GM23338 (cell line): Measurements from ENCODE around the gene ACOT13. TPM values are rescaled to one million over a fixed set of nuclear protein-coding genes. Genes with fewer than 3 reads are reported as not detected.
A peak's percentile ranks its signal among the peaks of the same experiment; 100 is the strongest.

Experiments
- ATAC-seq: fragments of 200-7000 bp; cut with Tn5 transposase; 3 replicates; pipeline ENCODE4 v1.9.1; 2020
- DNase-seq: peaks from one replicate; pipeline ENCODE4 v3.0.0-alpha.2; 2015; ENCODE audit warnings: low spot score
- H2AFZ ChIP-seq: fragments of 200-600 bp; sonication (generic); 2 replicates; pipeline ENCODE4 v1.8.0; 2016; ENCODE audit warnings: antibody characterized with exemption, mild to moderate bottlenecking, moderate library complexity
- H3F3A ChIP-seq: fragments of 200-600 bp; sonication (generic); replicated peaks from 2 replicates; pipeline ENCODE4 v1.8.0; 2017; ENCODE audit warnings: antibody characterized with exemption, mixed run types, low read depth
- H3K27ac ChIP-seq: fragments of 200-600 bp; sonication (generic); 2 replicates; pipeline ENCODE4 v1.6.1; 2016; ENCODE audit warnings: low read depth
- H3K27me3 ChIP-seq: fragments of 200-600 bp; sonication (generic); 2 replicates; pipeline ENCODE4 v1.8.0; 2016; ENCODE audit warnings: mild to moderate bottlenecking, mixed run types, moderate library complexity; ENCODE audit not compliant: insufficient read depth
- H3K36me3 ChIP-seq: fragments of 200-600 bp; sonication (generic); 2 replicates; pipeline ENCODE4 v1.8.0; 2016; ENCODE audit warnings: mild to moderate bottlenecking; ENCODE audit not compliant: insufficient read depth
- H3K4me1 ChIP-seq: fragments of 200-600 bp; sonication (generic); 2 replicates; pipeline ENCODE4 v1.8.0; 2016; ENCODE audit warnings: mild to moderate bottlenecking, moderate library complexity; ENCODE audit not compliant: insufficient read depth
- H3K4me2 ChIP-seq: fragments of 200-600 bp; sonication (generic); 2 replicates; pipeline ENCODE4 v1.7.1; 2017; ENCODE audit warnings: mixed run types
- H3K4me3 ChIP-seq: fragments of 200-600 bp; sonication (generic); 2 replicates; pipeline ENCODE4 v1.6.1; 2016; ENCODE audit warnings: mixed run types
- H3K79me2 ChIP-seq: fragments of 200-600 bp; sonication (generic); replicated peaks from 2 replicates; pipeline ENCODE4 v1.8.0; 2017; ENCODE audit warnings: mild to moderate bottlenecking; ENCODE audit not compliant: insufficient read depth
- H3K9me2 ChIP-seq: fragments of 200-600 bp; sonication (generic); 2 replicates; pipeline ENCODE4 v1.8.0; 2017; ENCODE audit not compliant: insufficient read depth
- H4K20me1 ChIP-seq: fragments of 200-600 bp; sonication (generic); replicated peaks from 2 replicates; pipeline ENCODE4 v1.8.0; 2017; ENCODE audit warnings: mild to moderate bottlenecking; ENCODE audit not compliant: insufficient read depth
- H3K27ac Mint-ChIP-seq: 2 replicates; pipeline ENCODE4 v1.8.0; 2020; ENCODE audit warnings: inconsistent platforms, mild to moderate bottlenecking, moderate library complexity, mixed read lengths
- H3K27me3 Mint-ChIP-seq: 3 replicates; pipeline ENCODE4 v1.8.0; 2022; ENCODE audit warnings: low read depth, mild to moderate bottlenecking, moderate library complexity, mixed read lengths, inconsistent platforms; ENCODE audit not compliant: insufficient read depth, poor library complexity
- H3K36me3 Mint-ChIP-seq: 3 replicates; pipeline ENCODE4 v1.8.0; 2021; ENCODE audit warnings: low read depth, mild to moderate bottlenecking, inconsistent platforms, moderate library complexity, mixed read lengths
- H3K4me1 Mint-ChIP-seq: 3 replicates; pipeline ENCODE4 v1.8.0; 2020; ENCODE audit warnings: mild to moderate bottlenecking, inconsistent platforms, mixed read lengths
- H3K4me3 Mint-ChIP-seq: 3 replicates; pipeline ENCODE4 v1.8.0; 2021; ENCODE audit warnings: moderate library complexity, mild to moderate bottlenecking, inconsistent platforms, mixed read lengths
- H3K9me3 Mint-ChIP-seq: 3 replicates; pipeline ENCODE4 v1.8.0; 2020; ENCODE audit warnings: moderate library complexity, mild to moderate bottlenecking, inconsistent platforms, mixed read lengths
- CREB1 ChIP-seq: fragments of 250-450 bp; sonication (Bioruptor Pico); IDR thresholded peaks from 2 replicates; pipeline ENCODE4 v1.5.0; 2020; ENCODE audit warnings: low read depth, mild to moderate bottlenecking, moderate library complexity
- EZH2 ChIP-seq: fragments of 200-600 bp; sonication (generic); IDR thresholded peaks from one replicate; pipeline ENCODE4 v1.8.0; 2017; ENCODE audit warnings: antibody characterized with exemption, mild to moderate bottlenecking, low read depth; ENCODE audit not compliant: unreplicated experiment
- EZH2phosphoT487 ChIP-seq: fragments of 200-600 bp; sonication (generic); IDR thresholded peaks from one replicate; pipeline ENCODE4 v1.8.1; 2018; ENCODE audit warnings: antibody characterized with exemption; ENCODE audit not compliant: unreplicated experiment
- JUNB ChIP-seq: IDR thresholded peaks from one replicate; pipeline ENCODE4 v1.6.1; 2016; ENCODE audit warnings: antibody characterized with exemption; ENCODE audit not compliant: unreplicated experiment
- NANOG ChIP-seq: IDR thresholded peaks from 2 replicates; pipeline ENCODE4 v1.6.1; 2016; ENCODE audit warnings: antibody characterized with exemption, borderline replicate concordance
- POLR2AphosphoS5 ChIP-seq: IDR thresholded peaks from 2 replicates; pipeline ENCODE4 v1.6.1; 2016; ENCODE audit warnings: antibody characterized with exemption, low read depth
- STAT1 ChIP-seq: IDR thresholded peaks from one replicate; pipeline ENCODE4 v1.6.1; 2016; ENCODE audit warnings: antibody characterized with exemption; ENCODE audit not compliant: unreplicated experiment
- ZNF114 ChIP-seq: fragments of 250-450 bp; sonication (Bioruptor Pico); IDR thresholded peaks from 2 replicates; pipeline ENCODE4 v1.5.0; 2020; ENCODE audit warnings: mild to moderate bottlenecking, moderate library complexity
- ZNF331 ChIP-seq: fragments of 250-450 bp; sonication (Bioruptor Pico); IDR thresholded peaks from 2 replicates; pipeline ENCODE4 v1.5.0; 2020; ENCODE audit warnings: low read depth, mild to moderate bottlenecking, moderate library complexity
- polyA plus RNA-seq: library from polyadenylated mRNA; unstranded; fragments of >200 nt; fragmentation: Nextera tagmentation; extraction: Ambion mirVana; gene quantifications from 2 replicates; pipeline ENCODE4 v1.2.1, GENCODE V29; 2016
- total RNA-seq: library from RNA; depleted of rRNA; stranded (reverse); fragments of >200 nt; shearing (Covaris generic); gene quantifications from 2 replicates; pipeline ENCODE4 v1.2.3, GENCODE V29; 2014
- TF ChIP-seq, protein P1 (sequence below): IDR thresholded peaks from 2 replicates; pipeline ENCODE4 v1.6.1; 2016; ENCODE audit warnings: antibody characterized with exemption
- TF ChIP-seq, protein P2 (sequence below), 2 experiments: fragments of 200-600 bp in 1 of 2; sonication (generic) in 1 of 2; conservative IDR thresholded peaks; 2 replicates each; pipeline versions ENCODE4 v1.5.1 to v1.6.1; 2016 to 2017; ENCODE audit warnings: antibody characterized with exemption in 2 of 2, low read depth in 2 of 2, mild to moderate bottlenecking in 2 of 2, moderate library complexity in 1 of 2
- TF ChIP-seq, protein P3 (sequence below): IDR thresholded peaks from one replicate; pipeline ENCODE4 v1.6.1; 2018; ENCODE audit warnings: antibody characterized with exemption; ENCODE audit not compliant: unreplicated experiment
- TF ChIP-seq, protein P4 (sequence below): fragments of 250-450 bp; sonication (Bioruptor Pico); IDR thresholded peaks from 2 replicates; pipeline ENCODE4 v1.5.0; 2020; ENCODE audit warnings: mild to moderate bottlenecking, moderate library complexity

ACOT13 gene
- total and polyA plus RNA-seq, 2 experiments from 2014 or later = 17.8 to 175 TPM

DNA sequence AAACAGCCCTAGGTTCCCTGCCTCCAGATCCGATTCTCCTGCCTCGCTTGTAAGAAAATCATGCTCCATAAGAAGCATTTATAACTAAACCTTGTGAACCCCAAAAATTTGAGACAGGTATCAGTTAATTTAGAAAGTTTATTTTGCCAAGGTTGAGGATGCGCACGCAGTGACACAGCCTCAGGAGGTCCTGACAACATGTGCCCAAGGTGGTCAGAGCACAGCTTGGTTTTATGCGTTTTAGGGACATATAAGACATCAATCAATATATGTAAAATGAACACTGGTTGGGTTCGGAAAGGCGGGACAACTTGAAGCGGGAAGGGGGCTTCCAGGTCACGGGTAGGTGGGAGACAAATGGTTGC, 2.1 kb downstream of the ACOT13 start:
- Histone ChIP-seq H3K9me2 (no peaks in the 10 kb centered on the region), H3K79me2 (peaks cover 50% of the 10 kb centered on the region), H3K4me3 (no peak overlapping the region), H3F3A (no peaks in the 10 kb centered on the region), H4K20me1 (no peaks in the 10 kb centered on the region), H3K4me2 (no peak overlapping the region), H3K27ac (no peak overlapping the region), H3K4me1 (0 out of 2 replicates have a peak, but pooled peaks cover 12% of the 10 kb centered on the region), H3K27me3 (no peaks in the 10 kb centered on the region), H2AFZ (no peak overlapping the region), H3K36me3 (peaks cover 44% of the 10 kb centered on the region)
- H3K36me3 Mint-ChIP-seq = peaks cover 85% of the 10 kb centered on the region
- H3K4me3 Mint-ChIP-seq = peak overlapping the region; percentile 13; the same call in 1 of the 3 replicates
- H3K27me3 Mint-ChIP-seq = peaks cover 21% of the 10 kb centered on the region
- no peak overlapping the region for H3K27ac Mint-ChIP-seq
- DNase-seq (no peak), ATAC-seq (no peak)
- TF ChIP-seq, protein P1, sequence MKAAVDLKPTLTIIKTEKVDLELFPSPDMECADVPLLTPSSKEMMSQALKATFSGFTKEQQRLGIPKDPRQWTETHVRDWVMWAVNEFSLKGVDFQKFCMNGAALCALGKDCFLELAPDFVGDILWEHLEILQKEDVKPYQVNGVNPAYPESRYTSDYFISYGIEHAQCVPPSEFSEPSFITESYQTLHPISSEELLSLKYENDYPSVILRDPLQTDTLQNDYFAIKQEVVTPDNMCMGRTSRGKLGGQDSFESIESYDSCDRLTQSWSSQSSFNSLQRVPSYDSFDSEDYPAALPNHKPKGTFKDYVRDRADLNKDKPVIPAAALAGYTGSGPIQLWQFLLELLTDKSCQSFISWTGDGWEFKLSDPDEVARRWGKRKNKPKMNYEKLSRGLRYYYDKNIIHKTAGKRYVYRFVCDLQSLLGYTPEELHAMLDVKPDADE = no peak
- TF ChIP-seq EZH2phosphoT487 = no peak
- TF ChIP-seq, protein P2, sequence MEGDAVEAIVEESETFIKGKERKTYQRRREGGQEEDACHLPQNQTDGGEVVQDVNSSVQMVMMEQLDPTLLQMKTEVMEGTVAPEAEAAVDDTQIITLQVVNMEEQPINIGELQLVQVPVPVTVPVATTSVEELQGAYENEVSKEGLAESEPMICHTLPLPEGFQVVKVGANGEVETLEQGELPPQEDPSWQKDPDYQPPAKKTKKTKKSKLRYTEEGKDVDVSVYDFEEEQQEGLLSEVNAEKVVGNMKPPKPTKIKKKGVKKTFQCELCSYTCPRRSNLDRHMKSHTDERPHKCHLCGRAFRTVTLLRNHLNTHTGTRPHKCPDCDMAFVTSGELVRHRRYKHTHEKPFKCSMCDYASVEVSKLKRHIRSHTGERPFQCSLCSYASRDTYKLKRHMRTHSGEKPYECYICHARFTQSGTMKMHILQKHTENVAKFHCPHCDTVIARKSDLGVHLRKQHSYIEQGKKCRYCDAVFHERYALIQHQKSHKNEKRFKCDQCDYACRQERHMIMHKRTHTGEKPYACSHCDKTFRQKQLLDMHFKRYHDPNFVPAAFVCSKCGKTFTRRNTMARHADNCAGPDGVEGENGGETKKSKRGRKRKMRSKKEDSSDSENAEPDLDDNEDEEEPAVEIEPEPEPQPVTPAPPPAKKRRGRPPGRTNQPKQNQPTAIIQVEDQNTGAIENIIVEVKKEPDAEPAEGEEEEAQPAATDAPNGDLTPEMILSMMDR (conservative IDR thresholded peaks at IDR 0.05; ENCODE audit: low read depth in 2 of 2) = no peak
- no peak for TF ChIP-seq JUNB
- no peak for TF ChIP-seq EZH2
- no peak for TF ChIP-seq STAT1
- TF ChIP-seq, protein P3, sequence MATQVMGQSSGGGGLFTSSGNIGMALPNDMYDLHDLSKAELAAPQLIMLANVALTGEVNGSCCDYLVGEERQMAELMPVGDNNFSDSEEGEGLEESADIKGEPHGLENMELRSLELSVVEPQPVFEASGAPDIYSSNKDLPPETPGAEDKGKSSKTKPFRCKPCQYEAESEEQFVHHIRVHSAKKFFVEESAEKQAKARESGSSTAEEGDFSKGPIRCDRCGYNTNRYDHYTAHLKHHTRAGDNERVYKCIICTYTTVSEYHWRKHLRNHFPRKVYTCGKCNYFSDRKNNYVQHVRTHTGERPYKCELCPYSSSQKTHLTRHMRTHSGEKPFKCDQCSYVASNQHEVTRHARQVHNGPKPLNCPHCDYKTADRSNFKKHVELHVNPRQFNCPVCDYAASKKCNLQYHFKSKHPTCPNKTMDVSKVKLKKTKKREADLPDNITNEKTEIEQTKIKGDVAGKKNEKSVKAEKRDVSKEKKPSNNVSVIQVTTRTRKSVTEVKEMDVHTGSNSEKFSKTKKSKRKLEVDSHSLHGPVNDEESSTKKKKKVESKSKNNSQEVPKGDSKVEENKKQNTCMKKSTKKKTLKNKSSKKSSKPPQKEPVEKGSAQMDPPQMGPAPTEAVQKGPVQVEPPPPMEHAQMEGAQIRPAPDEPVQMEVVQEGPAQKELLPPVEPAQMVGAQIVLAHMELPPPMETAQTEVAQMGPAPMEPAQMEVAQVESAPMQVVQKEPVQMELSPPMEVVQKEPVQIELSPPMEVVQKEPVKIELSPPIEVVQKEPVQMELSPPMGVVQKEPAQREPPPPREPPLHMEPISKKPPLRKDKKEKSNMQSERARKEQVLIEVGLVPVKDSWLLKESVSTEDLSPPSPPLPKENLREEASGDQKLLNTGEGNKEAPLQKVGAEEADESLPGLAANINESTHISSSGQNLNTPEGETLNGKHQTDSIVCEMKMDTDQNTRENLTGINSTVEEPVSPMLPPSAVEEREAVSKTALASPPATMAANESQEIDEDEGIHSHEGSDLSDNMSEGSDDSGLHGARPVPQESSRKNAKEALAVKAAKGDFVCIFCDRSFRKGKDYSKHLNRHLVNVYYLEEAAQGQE = no peak
- no peak for TF ChIP-seq CREB1
- no peak for TF ChIP-seq ZNF114 (CRISPR knock-in tag)
- TF ChIP-seq ZNF331 = no peak
- TF ChIP-seq POLR2AphosphoS5 = no peak
- no peak for TF ChIP-seq NANOG
- TF ChIP-seq, protein P4, sequence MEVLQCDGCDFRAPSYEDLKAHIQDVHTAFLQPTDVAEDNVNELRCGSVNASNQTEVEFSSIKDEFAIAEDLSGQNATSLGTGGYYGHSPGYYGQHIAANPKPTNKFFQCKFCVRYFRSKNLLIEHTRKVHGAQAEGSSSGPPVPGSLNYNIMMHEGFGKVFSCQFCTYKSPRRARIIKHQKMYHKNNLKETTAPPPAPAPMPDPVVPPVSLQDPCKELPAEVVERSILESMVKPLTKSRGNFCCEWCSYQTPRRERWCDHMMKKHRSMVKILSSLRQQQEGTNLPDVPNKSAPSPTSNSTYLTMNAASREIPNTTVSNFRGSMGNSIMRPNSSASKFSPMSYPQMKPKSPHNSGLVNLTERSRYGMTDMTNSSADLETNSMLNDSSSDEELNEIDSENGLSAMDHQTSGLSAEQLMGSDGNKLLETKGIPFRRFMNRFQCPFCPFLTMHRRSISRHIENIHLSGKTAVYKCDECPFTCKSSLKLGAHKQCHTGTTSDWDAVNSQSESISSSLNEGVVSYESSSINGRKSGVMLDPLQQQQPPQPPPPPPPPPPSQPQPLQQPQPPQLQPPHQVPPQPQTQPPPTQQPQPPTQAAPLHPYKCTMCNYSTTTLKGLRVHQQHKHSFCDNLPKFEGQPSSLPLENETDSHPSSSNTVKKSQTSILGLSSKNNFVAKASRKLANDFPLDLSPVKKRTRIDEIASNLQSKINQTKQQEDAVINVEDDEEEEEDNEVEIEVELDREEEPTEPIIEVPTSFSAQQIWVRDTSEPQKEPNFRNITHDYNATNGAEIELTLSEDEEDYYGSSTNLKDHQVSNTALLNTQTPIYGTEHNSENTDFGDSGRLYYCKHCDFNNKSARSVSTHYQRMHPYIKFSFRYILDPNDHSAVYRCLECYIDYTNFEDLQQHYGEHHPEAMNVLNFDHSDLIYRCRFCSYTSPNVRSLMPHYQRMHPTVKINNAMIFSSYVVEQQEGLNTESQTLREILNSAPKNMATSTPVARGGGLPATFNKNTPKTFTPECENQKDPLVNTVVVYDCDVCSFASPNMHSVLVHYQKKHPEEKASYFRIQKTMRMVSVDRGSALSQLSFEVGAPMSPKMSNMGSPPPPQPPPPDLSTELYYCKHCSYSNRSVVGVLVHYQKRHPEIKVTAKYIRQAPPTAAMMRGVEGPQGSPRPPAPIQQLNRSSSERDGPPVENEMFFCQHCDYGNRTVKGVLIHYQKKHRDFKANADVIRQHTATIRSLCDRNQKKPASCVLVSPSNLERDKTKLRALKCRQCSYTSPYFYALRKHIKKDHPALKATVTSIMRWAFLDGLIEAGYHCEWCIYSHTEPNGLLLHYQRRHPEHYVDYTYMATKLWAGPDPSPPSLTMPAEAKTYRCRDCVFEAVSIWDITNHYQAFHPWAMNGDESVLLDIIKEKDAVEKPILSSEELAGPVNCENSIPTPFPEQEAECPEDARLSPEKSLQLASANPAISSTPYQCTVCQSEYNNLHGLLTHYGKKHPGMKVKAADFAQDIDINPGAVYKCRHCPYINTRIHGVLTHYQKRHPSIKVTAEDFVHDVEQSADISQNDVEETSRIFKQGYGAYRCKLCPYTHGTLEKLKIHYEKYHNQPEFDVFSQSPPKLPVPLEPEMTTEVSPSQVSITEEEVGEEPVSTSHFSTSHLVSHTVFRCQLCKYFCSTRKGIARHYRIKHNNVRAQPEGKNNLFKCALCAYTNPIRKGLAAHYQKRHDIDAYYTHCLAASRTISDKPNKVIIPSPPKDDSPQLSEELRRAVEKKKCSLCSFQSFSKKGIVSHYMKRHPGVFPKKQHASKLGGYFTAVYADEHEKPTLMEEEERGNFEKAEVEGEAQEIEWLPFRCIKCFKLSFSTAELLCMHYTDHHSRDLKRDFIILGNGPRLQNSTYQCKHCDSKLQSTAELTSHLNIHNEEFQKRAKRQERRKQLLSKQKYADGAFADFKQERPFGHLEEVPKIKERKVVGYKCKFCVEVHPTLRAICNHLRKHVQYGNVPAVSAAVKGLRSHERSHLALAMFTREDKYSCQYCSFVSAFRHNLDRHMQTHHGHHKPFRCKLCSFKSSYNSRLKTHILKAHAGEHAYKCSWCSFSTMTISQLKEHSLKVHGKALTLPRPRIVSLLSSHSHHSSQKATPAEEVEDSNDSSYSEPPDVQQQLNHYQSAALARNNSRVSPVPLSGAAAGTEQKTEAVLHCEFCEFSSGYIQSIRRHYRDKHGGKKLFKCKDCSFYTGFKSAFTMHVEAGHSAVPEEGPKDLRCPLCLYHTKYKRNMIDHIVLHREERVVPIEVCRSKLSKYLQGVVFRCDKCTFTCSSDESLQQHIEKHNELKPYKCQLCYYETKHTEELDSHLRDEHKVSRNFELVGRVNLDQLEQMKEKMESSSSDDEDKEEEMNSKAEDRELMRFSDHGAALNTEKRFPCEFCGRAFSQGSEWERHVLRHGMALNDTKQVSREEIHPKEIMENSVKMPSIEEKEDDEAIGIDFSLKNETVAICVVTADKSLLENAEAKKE (CRISPR knock-in tag) = no peak
- H3K9me3 Mint-ChIP-seq = peaks cover 71% of the 10 kb centered on the region
- peaks cover 21% of the 10 kb centered on the region for H3K4me1 Mint-ChIP-seq
